HepG2 (cell line): ENCODE data around the gene PLCG2. TPM values are rescaled to one million over a fixed set of nuclear protein-coding genes. Genes with fewer than 3 reads are reported as not detected.

ENCODE experiments used
- ATAC-seq: fragments of 200-7000 bp; cut with Tn5 transposase; 3 replicates; pipeline ENCODE4 v1.9.1; 2020; ENCODE audit warnings: mild to moderate bottlenecking, moderate library complexity
- BruUV-seq: library from RNA; stranded (reverse); fragments of 400-500 nt; replicated peaks from 2 replicates; lab custom pipeline; 2021; lab: Mats Ljungman, UMichigan
- CTCF ChIA-PET: fragments of 300-600 bp; formaldehyde crosslinking; extraction: SDS; loops from one replicate; lab custom pipeline; 2021; ENCODE audit warnings: low total read pairs, inconsistent platforms, low intra/inter-chr PET ratio; lab: Yijun Ruan, JAX
- POLR2A ChIA-PET: fragments of 350-600 bp; sonication (Branson Sonifier 250); formaldehyde crosslinking; loops from one replicate; lab custom pipeline; 2020; ENCODE audit warnings: antibody characterized with exemption, inconsistent platforms; lab: Yijun Ruan, JAX
- DNase-seq: peaks from one replicate; pipeline ENCODE4 v3.0.0-alpha.2; 2015; ENCODE audit warnings: low spot score
- FAIRE-seq: peaks from 3 replicates; lab custom pipeline; 2011; peaks lifted over from hg19 to GRCh38; lab: Jason Lieb, UNC
- H2AFZ ChIP-seq: one replicate; pipeline ENCODE4 v1.6.1; 2011; ENCODE audit warnings: low read length, inconsistent platforms
- H3K27ac ChIP-seq: fragments of 300-600 bp; 3 replicates; pipeline ENCODE4 v1.8.0; 2011; ENCODE audit warnings: mixed run types, mild to moderate bottlenecking, mixed read lengths, low read length, inconsistent platforms; ENCODE audit not compliant: insufficient read depth; ENCODE audit errors: extremely low read length
- H3K27me3 ChIP-seq, 2 experiments: fragments of 200-600 bp in 1 of 2; 2 replicates in 1 of 2; 3 replicates in 1 of 2; pipeline versions ENCODE4 v1.6.0 to v1.8.0; 2011; ENCODE audit warnings: low read length in 2 of 2, mild to moderate bottlenecking in 2 of 2, moderate library complexity in 2 of 2, inconsistent platforms in 1 of 2; ENCODE audit not compliant: insufficient read depth in 2 of 2, control insufficient read depth in 1 of 2
- H3K36me3 ChIP-seq, 2 experiments: fragments of 200-600 bp in 1 of 2; replicated peaks in 1 of 2; 2 replicates in 1 of 2; 3 replicates in 1 of 2; pipeline versions ENCODE4 v1.5.1 to v1.8.0; 2011; ENCODE audit warnings: low read length in 2 of 2, inconsistent platforms in 1 of 2; ENCODE audit not compliant: insufficient read depth in 2 of 2, control insufficient read depth in 1 of 2
- H3K4me1 ChIP-seq: 2 replicates; pipeline ENCODE4 v1.5.1; 2012; ENCODE audit warnings: low read length, inconsistent platforms; ENCODE audit not compliant: insufficient read depth
- H3K4me2 ChIP-seq: 2 replicates; pipeline ENCODE4 v1.6.0; 2011; ENCODE audit warnings: low read depth, low read length, inconsistent platforms
- H3K4me3 ChIP-seq, 3 experiments: fragments of 200-600 bp in 1 of 3; sonication (generic), shearing (Covaris generic) in 1 of 3; replicated peaks in 1 of 3; 2 replicates each; pipeline ENCODE4 v1.5.1; 2011 to 2016; ENCODE audit warnings: low read length in 3 of 3, inconsistent platforms in 2 of 3, low read depth in 2 of 3, mild to moderate bottlenecking in 2 of 3, control low read depth in 1 of 3, mixed read lengths in 1 of 3; ENCODE audit not compliant: insufficient read depth in 1 of 3
- H3K79me2 ChIP-seq: one replicate; pipeline ENCODE4 v1.6.1; 2011; ENCODE audit warnings: low read length, inconsistent platforms; ENCODE audit not compliant: insufficient read depth
- H3K9ac ChIP-seq: 2 replicates; pipeline ENCODE4 v1.6.0; 2011; ENCODE audit warnings: mild to moderate bottlenecking, low read depth, low read length, inconsistent platforms; ENCODE audit not compliant: insufficient read depth
- H3K9me3 ChIP-seq: 2 replicates; pipeline ENCODE4 v1.5.1; 2012; ENCODE audit warnings: mild to moderate bottlenecking, low read length
- H4K20me1 ChIP-seq: 2 replicates; pipeline ENCODE4 v1.6.0; 2011; ENCODE audit warnings: inconsistent platforms, mild to moderate bottlenecking, low read length, moderate library complexity; ENCODE audit not compliant: insufficient read depth
- ATAD3A ChIP-seq: sonication (generic); formaldehyde crosslinking; IDR thresholded peaks from 2 replicates; pipeline ENCODE4 v1.4.0; 2020; ENCODE audit warnings: missing genetic modification reagents
- IRX3 ChIP-seq: sonication (generic); formaldehyde crosslinking; IDR thresholded peaks from 2 replicates; pipeline ENCODE4 v1.8.1; 2023; ENCODE audit warnings: mild to moderate bottlenecking, low read depth, missing genetic modification reagents, borderline replicate concordance
- KAT2B ChIP-seq: fragments of 150-350 bp; IDR thresholded peaks from 2 replicates; pipeline ENCODE4 v1.6.1; 2014; ENCODE audit warnings: low read depth, low read length, borderline replicate concordance
- NCOR1 ChIP-seq: fragments of 200-600 bp; sonication (generic); IDR thresholded peaks from 2 replicates; pipeline ENCODE4 v1.7.0; 2017; ENCODE audit warnings: antibody characterized with exemption, low read length, borderline replicate concordance
- NFKB2 ChIP-seq: sonication (generic); formaldehyde crosslinking; IDR thresholded peaks from 2 replicates; pipeline ENCODE4 v1.4.0; 2020; ENCODE audit warnings: missing genetic modification reagents, borderline replicate concordance
- RBAK ChIP-seq: sonication (generic); formaldehyde crosslinking; IDR thresholded peaks from 2 replicates; pipeline ENCODE4 v1.5.1; 2020; ENCODE audit warnings: mild to moderate bottlenecking, missing genetic modification reagents
- RFX1 ChIP-seq: fragments of 450-650 bp; IDR thresholded peaks from 2 replicates; pipeline ENCODE4 v1.6.1; 2017
- SALL2 ChIP-seq: sonication (generic); formaldehyde crosslinking; IDR thresholded peaks from 2 replicates; pipeline ENCODE4 v1.8.1; 2023; ENCODE audit warnings: mild to moderate bottlenecking, missing genetic modification reagents, inconsistent platforms
- ZNF704 ChIP-seq: sonication (generic); formaldehyde crosslinking; IDR thresholded peaks from 2 replicates; pipeline ENCODE4 v1.8.1; 2023; ENCODE audit warnings: mild to moderate bottlenecking, inconsistent platforms, moderate library complexity, missing genetic modification reagents, borderline replicate concordance
- WGBS: methylation state at CpG from one replicate; pipeline ENCODE4 v1.1.6; 2017; ENCODE audit warnings: low lambda C conversion rate; 5-methylcytosine and 5-hydroxymethylcytosine counted together
- in situ Hi-C: cut with HindIII; loops from 2 replicates; pipeline ENCODE4 v1.10.0; 2017; ENCODE audit warnings: low pct_unique_long_range_greater_than_20kb; ENCODE audit not compliant: extremely low pct_ligation_motif_present
- intact Hi-C: fragments of 100-400 bp; cut with micrococcal nuclease; formaldehyde crosslinking; loops from one replicate; pipeline ENCODE4 v1.10.0; 2022; ENCODE audit not compliant: unreplicated experiment
- polyA plus RNA-seq, 8 experiments: library from polyadenylated mRNA; depleted of rRNA in 3 of 8; stranded (reverse) in 7 of 8; unstranded in 1 of 8; fragments of >200 nt; fragmentation: Illumina TruSeq in 4 of 8; extraction: Trizol in 4 of 8; gene quantifications; 2 replicates each; pipeline versions ENCODE4 v1.2.1 to v1.2.3, GENCODE V29; 2011 to 2016; ENCODE audit warnings: low read depth in 4 of 8, missing spikeins in 1 of 8, mixed read lengths in 1 of 8; ENCODE audit not compliant: insufficient read depth in 1 of 8
- total RNA-seq, 5 experiments: library from RNA; depleted of rRNA; stranded (reverse); fragments of >200 nt; fragmentation: Illumina TruSeq; extraction: Trizol; gene quantifications; 2 replicates each; pipeline ENCODE4 v1.2.3, GENCODE V29; 2016; ENCODE audit warnings: low read depth in 1 of 5

The PLCG2 gene
- total and polyA plus RNA-seq, 2 of the 13 experiments (the other 11 are each of a cell fraction or from before 2014, with no cell fraction given), result 0.13 to 0.18 TPM

- no peak for TF ChIP-seq NCOR1
- no peak for TF ChIP-seq ZNF704 (CRISPR knock-in tag)
- TF ChIP-seq NFKB2, result no peak
- no peak for TF ChIP-seq ATAD3A
Measured at GRCh38 chr16:81843243-81843582, 64.1 kb downstream of the PLCG2 start (continued).

GRCh38 chr16:81843683-81844082 lies 64.6 kb downstream of the PLCG2 start:
- Histone ChIP-seq H3K9ac (no peak overlapping the region), H3K4me1 (no peaks in the 10 kb centered on the region), H2AFZ (no peak overlapping the region), H3K79me2 (no peaks in the 10 kb centered on the region), H3K27me3 (peaks cover 3 to 58% of the 10 kb centered on the region in 2 experiments; a peak in 4 of 5 replicates), H3K4me3 (no peak overlapping the region), H3K36me3 (no peaks in the 10 kb centered on the region), H3K27ac (no peak overlapping the region), H3K4me2 (no peak overlapping the region), H4K20me1 (no peaks in the 10 kb centered on the region; the same call in 1 of the 2 replicates), H3K9me3 (no peaks in the 10 kb centered on the region)
- in situ Hi-C loops (no loop called here), intact Hi-C loops (no loop called here)
- POLR2A ChIA-PET, result no interaction called here
- FAIRE-seq, result no peak
- 24% methylated on average over 8 of the region's 8 CpGs for WGBS
- ATAC-seq, result no peak
- CTCF ChIA-PET, result no interaction called here
- no peak for DNase-seq
- TF ChIP-seq RFX1, result no peak
- no peak for TF ChIP-seq IRX3 (CRISPR knock-in tag)
- no peak for TF ChIP-seq SALL2 (CRISPR knock-in tag)
- no peak for TF ChIP-seq RBAK (CRISPR knock-in tag)
- TF ChIP-seq KAT2B, result no peak
- BruUV-seq, result no TSS peak
